Hypothalamus (tissue), 51 donors: ENCODE measurements around the gene HABP2.
A peak's percentile ranks its signal among the peaks of the same experiment; 100 is the strongest.

Experiments used
- DNase-seq, 51 donors: peaks; one replicate each; lab custom pipeline; 2025; lab: John Stamatoyannopoulos, UW

HABP2 gene

DNA sequence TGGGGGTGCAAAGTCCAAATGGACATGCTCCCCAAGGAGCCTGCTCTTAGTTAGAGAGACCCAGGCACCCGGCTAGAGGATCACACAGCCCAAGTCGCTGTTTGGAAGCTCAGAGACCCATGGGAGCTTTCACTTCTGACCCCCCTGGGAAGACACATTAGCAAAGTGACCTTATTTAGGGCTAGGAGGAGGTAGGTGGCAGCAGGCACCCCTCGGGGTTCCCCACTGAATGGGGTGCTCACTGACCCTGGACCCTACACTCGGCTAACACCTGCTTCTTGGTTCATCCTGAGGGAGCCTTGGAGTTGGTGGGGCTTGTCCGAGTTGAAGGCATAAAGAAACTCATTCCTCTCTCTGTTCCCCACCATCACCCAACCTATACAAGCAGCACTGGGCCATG is 27.1 kb upstream of the HABP2 start:
- no peak for DNase-seq

DNA sequence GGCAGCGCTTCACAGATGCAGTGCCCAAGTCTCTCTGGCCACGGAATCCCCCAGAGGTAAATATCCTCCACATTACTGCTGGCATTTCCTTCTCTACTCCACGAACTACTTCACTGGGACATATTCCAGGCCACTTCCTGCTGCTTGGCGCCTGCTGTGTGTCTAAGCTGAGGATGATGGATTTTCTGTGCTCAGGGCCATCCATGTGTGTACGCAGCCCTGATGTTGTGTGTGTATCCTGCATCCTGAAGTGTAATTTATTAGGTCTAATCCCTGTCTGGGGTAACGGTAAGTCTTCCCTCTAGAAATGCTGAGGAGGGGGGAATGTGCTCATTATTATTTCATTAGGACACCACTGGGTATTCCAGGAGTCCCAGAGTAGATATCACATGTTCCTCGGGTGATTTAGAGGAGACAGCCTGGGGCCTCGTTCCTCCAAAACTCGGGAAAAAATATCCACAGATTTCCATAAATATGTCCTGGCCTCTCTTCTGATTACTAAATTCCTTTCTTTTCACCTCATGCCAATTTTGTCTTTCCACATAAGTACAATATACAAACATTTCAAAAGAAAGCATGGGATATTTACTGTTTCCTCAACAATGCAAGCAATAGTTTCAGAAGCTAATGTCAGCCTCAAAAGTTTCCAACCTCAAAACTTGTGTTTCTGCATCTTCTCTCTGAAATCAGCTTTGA is 25.5 kb upstream of the HABP2 start:
- no peak for DNase-seq

DNA sequence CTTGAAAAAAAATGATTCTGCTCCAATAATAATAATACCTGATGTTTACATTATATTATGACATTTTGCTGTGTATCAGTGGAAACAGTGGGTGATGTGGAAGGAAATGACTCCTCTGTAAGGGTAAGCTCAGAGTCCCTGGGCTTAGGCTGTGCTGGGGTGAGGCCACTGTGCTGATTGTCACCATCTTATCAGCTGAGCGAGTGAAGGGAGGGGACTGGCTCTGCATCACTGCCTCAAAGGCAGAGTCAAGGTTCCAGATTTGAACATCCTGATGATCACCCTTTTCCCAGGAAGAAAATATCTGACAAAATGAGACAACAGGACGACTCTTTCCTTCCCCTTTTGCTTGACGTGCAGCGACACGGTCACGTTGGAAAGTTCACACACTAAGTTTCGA is 24.0 kb upstream of the HABP2 start:
- DNase-seq, result no peak

DNA sequence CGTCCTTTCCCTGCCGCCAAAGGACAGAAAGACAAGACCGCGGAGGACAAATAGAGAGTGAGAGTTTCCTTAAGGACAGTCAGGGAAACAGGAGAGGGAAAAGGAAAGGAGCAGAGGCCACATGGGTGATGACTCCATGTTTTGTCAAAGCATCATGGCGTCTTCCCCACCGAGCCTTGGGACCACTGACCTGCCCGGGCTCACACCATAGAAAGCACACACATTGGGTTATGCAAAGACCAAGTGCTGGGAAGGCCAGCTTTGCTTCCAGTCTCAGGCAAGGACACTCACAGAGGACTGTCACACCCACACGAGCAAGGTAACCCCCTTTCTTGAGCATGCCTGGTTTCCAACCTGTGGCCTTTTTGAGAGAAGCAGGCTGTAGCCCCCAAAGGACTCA is 23.3 kb upstream of the HABP2 start:
- DNase-seq, result no peak

DNA sequence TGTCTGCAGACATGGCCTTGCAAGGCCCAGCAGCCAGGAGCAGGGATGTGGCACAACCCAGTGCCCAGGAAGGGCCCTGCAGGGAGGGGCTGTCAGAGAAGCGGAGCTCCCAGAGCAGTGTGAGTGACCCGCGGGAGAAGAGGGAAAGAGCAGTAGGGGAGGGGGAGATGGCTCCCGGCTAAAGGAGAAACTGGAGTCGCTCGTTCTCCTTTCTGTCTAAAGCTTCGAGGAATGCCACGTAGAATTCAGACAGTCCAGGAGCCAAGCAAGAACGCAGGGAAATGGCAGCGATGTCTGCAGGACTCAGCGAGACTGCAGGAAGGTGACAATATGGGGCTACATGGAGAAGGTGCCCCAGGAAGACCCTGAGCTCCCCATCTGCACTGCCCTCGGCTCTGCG is 22.4 kb upstream of the HABP2 start:
- no peak for DNase-seq

DNA sequence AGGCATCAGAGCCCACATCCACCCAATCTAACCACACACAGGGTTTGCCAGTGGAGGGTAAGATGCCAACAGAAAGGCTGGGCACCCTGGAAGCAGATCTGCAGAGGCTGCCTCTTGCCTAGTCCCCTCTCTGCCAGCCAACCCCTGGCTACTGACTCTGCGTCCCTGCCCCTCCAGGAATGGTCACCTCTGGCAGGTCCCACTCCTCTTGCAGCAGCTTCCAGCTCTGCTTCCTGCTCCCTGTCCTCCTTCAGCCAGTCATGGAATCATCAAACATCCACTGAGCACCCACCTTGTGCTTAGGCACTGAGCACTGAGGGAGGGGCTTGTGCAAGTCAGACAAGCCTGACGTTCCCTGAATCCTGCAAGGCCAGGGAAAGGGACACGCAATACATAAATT is 20.1 kb upstream of the HABP2 start:
- no peak for DNase-seq

DNA sequence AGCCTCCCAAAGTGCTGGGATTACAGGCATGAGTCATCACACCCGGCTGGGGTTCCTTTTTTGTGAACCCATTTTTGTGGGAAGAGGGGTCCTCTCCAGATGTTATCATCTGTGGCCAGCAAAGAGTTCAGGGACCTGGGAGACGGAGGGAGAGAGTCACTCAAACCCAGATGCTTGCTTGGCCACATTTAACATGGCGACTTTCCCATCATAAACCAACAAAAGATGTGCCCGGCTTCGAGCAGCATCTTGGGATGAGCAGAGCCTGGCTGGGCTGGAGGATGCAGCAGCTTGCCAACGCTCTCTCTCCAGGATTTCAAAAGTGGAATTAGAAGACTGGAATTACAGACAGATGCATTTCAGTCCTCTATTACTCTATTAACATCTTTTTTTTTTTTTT is 19.1 kb upstream of the HABP2 start:
- DNase-seq, result no peak

DNA sequence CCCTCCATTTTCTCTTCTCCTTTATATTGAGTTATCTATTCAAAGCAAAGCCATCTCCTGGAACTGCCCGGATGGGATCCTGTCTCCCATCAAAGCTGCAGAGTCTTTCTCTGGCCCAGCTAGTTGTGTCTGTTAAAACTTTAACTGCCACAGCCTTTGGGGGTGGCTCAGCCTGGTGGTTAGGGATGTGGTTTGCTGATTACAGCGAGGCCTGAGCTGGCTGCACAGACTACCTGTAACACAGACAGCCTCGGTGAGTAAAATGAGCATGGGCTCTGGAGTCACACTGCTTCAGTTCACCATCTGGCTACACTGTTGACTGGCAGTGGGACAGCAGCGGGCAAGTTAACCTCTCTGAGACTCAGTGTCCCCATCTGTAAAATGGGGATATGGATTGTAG is 18.4 kb upstream of the HABP2 start:
- no peak for DNase-seq

DNA sequence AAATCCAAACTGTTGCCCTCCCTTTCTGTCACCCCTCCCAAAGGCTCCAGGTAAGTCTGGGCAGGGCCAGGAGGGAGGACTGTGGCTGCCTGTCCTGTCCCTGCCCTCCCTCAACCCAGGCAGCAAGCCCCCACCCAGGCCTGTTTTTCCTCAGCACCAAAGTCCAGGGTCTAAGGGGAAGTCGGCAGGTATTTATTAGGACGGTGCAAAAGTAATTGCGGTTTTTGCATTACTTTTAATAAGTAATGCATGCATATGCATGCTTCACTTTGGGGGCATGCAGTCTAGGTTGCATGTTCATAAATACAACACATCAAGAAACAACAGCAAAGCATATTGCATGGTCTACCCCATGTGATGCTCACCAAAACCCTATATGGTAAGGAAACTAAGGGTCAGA is 15.2 kb upstream of the HABP2 start:
- no peak for DNase-seq

DNA sequence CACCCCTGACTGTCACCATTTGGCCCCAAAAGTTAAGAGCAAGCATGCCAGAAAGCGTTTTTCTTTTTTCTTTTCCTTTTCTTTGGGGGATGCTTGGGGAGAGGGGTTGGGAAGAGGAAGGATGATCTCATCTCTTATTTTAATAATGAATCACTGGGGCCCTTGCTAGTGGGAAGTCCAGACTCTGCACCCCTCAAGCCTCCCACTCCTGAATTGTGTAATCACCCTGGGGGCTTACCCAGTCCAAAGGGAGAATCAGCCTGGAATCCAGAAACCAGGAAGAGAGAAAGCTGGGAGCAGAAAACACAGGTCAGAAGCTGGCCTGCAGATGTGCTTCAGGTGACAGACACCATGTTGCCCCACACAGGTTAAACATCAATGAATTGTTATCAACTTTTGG is 14.7 kb upstream of the HABP2 start:
- no peak for DNase-seq

DNA sequence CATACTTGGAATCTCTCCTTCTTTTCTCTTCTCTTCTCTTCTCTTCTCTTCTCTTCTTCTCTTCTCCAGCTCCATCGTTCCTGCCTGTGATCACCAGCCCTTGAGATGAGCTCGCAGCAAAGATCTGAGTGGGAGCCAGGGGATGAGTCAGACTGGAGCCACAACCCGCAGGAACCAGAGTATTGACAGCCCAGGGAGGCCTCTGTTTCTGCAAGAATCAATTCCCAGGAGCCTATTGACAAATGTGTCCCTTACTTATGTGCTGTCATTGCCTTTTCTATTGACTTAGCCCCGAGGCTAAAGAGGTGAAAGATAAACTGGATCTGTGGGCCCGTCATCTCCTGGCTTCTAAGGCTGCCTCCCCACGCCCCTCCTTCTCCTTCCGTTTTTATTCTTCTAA is 13.1 kb upstream of the HABP2 start:
- DNase-seq, result peak in 2 of 51 donors; percentile 9 to 27

DNA sequence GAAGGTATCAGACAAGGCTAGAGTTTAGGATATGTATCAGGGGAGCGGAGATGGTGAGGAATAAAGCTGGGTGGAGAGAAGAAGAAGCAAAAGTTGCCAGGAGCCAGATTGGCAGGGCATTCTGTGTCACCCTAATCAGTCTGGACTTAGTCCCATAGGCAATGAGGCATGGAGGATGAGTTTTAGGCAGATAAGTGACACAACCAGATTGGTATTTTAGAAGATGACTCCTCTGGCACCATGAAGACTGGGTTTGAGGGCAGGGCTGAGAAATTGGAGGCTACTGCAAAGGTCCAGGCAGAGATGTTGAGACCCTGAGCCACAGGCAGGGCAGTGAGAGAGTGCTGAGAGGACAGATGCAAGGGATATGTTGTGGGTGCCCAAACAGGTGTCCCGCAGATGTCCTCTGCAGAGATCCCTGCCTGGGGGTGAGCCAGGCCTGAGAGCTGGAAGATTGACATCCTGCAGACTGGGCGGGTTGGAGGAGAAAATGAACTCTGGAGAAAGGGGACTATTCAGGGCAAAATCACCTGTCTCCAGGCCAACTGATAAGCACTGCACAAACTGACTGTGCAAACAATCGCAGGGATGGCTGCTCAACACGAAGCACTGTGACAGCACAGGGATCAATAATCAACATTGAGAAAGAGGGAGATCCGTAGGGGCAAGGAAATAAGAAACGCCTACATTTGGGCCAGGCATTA is 11.9 kb upstream of the HABP2 start:
- DNase-seq, result no peak

DNA sequence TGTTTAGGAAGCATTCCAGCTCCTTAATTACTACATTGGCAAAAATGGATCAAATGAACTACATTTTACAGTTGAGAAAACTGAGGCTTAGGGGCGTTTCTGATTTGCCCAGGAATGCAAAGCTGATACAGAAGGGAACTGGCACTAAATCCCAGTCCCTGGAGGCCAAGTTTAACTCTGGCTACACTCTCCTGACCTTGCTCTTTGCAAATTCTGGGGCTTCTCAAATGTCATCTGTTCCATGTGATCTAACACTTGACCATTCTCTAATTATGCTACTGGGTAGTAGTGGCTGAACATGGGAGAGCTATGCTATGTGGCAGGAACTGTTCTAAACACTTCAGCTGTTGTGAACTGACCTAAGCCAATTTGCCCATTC is 11.3 kb upstream of the HABP2 start:
- no peak for DNase-seq

DNA sequence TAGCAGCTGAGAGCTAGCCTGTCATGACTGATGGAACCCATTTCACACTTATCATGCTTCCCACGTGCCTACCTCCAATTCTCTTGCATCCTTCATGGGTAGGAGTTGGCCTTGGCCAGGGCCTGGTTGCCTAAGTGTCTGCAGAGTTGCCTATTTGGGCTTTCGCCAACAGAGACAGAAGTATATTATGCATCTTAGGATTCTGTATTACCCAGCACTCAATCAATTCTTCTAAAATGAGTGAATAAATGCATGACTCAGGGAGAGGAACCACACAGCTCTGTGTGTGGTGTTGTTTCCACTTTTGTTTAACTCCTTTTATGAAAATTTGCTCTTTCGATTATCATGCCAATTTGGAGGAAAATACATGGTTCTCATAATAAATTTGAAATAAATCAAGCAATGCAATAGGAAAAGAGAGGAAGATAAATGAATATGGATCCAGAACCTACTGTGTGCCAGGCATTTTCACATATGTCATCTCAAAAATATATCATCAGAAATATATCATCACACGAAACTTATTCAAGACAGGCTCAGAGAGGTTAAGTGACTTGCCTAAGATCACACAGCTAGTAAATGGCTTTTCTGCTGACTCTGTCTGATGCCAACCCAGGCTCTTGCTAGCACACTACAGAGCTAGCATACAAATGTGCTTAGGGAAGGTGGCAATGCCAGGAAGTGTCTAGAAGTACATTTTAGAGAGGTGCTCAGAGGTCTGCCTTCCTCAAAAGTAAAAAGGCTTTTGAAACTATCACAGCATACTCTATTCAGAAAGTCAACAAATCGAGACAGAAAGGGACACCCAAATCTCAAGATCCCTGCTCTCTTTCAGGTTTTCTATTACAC is 9.5 kb upstream of the HABP2 start:
- no peak for DNase-seq

DNA sequence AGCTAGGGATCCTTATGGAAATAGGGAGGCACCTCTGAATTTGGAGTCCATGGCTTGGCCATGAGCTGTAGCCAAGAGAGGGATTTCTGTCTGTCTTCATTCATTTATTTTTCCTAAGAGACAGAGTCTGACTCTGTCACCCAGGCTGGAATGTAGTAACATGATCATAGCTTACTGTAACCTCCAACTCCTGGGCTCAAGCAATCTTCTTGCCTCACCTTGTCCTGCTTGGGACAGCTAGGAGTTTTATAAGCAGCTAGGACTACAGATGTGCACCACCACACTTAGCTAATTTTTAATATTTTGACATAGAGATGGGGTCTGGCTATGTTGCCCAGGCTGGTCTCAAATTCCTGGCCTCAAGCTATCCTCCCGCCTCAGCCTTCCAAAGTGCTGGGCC is 8.5 kb upstream of the HABP2 start:
- no peak for DNase-seq

DNA sequence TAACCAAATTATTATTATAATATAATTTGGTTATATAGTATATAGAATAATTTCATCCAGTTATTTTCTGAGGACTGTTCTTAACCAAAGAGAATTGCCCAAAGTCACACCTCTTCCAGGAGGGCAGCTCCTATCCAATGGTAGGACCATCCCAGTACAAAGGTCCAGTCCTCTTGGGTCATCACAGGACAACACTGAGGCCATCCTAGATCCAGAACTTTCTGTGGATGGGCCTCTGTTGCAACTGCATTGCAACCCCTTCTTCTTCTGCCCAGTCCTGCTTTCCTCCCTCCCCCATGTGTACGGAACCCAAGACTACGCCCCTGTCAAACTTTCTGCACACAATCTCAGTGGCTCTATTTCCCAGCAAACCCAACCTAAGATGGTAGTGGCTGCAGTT is 5.4 kb upstream of the HABP2 start:
- no peak for DNase-seq

DNA sequence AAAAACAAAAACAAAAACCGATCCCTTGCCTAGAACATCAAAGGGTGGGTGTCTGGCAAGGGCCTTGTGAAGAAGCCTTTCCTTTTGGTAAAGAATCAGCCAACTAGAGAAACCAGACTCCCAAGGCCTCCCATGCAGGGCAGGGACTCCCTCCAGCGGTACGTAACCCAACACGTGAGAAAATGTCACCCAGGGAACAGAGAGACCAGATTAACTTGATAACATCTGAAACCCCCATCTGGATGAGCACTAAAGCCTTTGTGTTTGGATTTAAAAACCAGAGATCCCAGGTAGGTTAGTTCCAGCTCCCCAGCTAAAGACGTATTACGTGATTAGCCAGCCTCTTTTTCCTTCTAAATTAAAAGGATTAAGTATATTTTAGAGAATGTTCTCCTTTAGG is 3.0 kb upstream of the HABP2 start:
- no peak for DNase-seq

DNA sequence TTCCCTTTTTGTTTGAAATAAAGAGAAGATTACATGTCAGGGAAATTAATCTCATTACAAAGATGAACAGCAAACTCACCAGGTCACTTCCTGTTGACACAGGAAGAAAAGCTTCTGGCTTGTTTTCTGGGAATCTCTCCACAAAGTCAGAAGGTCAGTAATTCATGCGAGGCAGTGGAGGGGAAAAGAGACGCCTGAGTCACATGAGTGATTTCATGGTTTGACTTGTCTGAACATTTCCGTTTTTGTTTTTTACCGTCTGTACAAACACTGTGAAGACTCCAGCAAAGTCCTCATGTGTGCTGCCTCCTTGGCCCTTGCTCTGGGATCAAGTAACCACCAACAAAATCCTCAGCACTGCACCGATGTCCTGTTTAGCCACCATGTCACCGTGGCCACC is 2.5 kb upstream of the HABP2 start:
- DNase-seq, result no peak

DNA sequence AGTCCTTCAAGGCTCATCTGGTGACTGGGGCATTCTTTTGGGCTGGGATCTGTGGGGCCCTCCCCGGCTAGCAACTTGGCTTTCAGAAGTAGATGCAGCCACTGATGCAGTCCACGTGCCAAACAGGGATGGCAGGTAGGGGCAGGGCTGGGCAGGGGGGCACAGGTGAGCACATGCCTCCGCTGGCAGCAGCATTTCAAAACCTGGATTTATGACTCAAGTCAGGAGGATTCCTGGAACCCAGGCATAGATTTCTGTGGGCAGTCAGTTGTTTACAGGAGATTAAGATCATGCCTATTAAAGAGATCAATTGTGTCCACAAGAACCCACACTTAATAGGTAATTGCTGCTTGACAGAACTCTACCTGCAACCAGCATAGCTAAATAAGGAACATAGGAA is 839 bp upstream of the HABP2 start:
- DNase-seq, result no peak

DNA sequence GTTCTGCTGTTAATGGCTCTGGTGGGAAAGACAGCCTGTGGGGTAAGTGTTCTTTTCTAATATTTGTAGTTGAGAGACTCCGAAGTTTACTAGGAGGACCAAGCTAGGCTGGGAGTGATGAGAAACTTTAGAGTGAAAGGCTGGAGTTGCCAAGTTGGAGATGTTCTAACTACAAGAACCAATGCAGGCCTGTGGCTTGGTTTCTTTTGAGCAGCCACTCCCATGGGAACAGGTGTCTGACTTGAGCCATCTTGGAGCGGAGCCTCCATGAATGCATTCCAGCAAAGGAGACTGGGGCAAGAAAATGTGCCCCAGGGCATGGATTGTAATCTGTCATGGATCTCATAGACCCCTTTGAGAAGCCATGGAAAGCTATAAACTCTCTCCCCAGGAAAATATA is 296 bp downstream of the HABP2 start:
- no peak for DNase-seq

DNA sequence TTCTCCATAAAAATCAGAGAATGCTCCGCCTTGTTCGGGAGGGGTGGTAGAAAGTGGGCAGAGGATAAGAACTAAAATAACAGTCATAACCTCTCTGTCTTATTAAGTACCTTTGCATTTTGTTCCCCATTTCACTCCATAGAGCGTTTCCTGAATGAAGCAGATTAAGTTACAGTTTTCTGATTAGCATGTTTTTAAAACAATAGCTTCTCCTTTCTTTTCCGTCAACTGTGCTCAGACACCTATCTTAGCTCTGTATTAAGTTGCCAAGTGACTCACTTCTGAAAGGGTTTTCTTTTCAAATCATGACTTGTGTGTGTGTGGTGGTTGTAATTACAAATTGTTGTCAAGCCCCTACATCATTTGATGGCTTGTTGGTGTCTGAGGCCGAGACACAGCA is 1.4 kb downstream of the HABP2 start:
- DNase-seq, result no peak

DNA sequence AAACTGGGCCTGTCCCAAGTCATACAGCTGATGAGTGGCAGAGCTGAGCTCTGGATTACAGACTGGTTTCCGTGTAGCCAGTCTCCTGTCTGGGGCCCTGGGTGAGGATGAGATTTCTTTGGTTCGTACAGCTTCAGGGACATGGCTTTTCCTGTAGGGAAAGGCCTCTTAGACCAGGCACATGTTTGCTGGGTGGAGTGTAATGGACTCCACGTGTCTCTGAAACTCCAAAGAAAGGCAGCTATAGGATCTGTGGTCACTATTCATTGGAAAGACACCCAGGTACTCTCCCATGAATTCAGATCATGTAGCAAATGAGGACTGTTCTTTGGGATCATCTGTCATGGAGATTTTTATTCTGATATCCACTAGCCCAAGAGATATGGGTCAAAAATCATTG is 2.4 kb downstream of the HABP2 start:
- DNase-seq, result no peak
